ENCODE results near the gene CAPZB.

Gene CAPZB

DNA sequence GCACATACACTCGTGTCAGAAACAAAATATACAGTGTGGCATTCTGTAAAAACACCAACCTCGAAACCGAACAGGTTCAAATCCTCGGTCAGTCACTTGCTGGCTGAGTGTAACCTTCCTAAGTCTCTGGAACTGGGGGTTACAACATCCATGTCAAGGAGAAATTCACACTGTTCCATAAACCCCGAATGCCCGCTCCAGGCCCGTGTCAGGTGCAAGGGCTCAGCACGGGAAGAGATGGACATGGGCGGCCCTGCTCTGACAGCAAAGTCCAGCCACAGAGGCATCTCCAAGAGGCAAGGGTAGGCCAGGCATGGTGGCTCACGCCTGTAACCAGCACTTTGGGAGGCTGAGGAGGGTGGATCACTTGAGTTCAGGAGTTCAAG, 93.8 kb downstream of the CAPZB start:
- H3K4me3 ChIP-seq (ENCODE audit: low read depth, low read length), result no peak overlapping the region
- peaks cover 11% of the 10 kb centered on the region; the same call in 1 of the 2 replicates for H3K4me1 ChIP-seq (ENCODE audit: control insufficient read depth, insufficient read depth, low read length)
- H3K27me3 ChIP-seq (ENCODE audit: control insufficient read depth, insufficient read depth, low read length), result no peaks in the 10 kb centered on the region
- peaks cover 10% of the 10 kb centered on the region for H3K36me3 ChIP-seq (ENCODE audit: control insufficient read depth, insufficient read depth, low read length)
- H3K9ac ChIP-seq (ENCODE audit: low read depth, low read length), result no peak overlapping the region
- peak overlapping the region; percentile 60 for H3K27ac ChIP-seq (ENCODE audit: low read depth, low read length)
- H3K9me3 ChIP-seq (ENCODE audit: control insufficient read depth, insufficient read depth, low read length), result no peaks in the 10 kb centered on the region

GRCh38 chr1:19390901-19391595, 94.3 kb downstream of the CAPZB start:
- Histone ChIP-seq H3K9me3 (ENCODE audit: control insufficient read depth, insufficient read depth, low read length) (no peaks in the 10 kb centered on the region), H3K4me3 (ENCODE audit: low read depth, low read length) (no peak overlapping the region), H3K27ac (ENCODE audit: low read depth, low read length) (no peak overlapping the region), H3K27me3 (ENCODE audit: control insufficient read depth, insufficient read depth, low read length) (no peaks in the 10 kb centered on the region), H3K4me1 (ENCODE audit: control insufficient read depth, insufficient read depth, low read length) (peaks cover 8% of the 10 kb centered on the region; the same call in 1 of the 2 replicates), H3K9ac (ENCODE audit: low read depth, low read length) (no peak overlapping the region), H3K36me3 (ENCODE audit: control insufficient read depth, insufficient read depth, low read length) (peaks cover 10% of the 10 kb centered on the region)

GRCh38 chr1:19390166-19390850, 95.0 kb downstream of the CAPZB start:
- H3K4me1 ChIP-seq (ENCODE audit: control insufficient read depth, insufficient read depth, low read length), result peaks cover under 1% of the 10 kb centered on the region; the same call in 1 of the 2 replicates
- no peak overlapping the region for H3K9ac ChIP-seq (ENCODE audit: low read depth, low read length)
- peaks cover 16% of the 10 kb centered on the region for H3K36me3 ChIP-seq (ENCODE audit: control insufficient read depth, insufficient read depth, low read length)
- no peak overlapping the region for H3K27ac ChIP-seq (ENCODE audit: low read depth, low read length)
- H3K9me3 ChIP-seq (ENCODE audit: control insufficient read depth, insufficient read depth, low read length), result no peaks in the 10 kb centered on the region
- H3K4me3 ChIP-seq (ENCODE audit: low read depth, low read length), result no peak overlapping the region
- H3K27me3 ChIP-seq (ENCODE audit: control insufficient read depth, insufficient read depth, low read length), result no peaks in the 10 kb centered on the region

DNA sequence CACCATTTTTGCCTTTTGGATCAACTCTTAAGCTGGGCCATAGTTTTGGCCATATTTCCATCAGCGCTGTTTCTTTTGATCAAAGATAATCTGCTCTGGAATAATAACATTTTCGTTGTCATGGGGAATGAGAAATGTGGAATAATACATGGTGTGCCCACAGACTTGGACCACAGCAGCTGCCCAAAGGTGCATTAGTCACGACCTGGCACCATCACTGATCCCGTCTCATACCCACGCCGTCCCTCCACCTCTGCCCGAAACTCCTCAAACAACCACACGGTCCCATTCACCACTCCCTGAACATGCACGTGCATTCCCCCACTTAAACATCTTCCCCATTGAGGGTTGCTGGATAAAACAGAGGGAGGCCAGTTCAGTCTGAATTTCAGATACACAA, 96.4 kb downstream of the CAPZB start:
- Histone ChIP-seq H3K36me3 (ENCODE audit: control insufficient read depth, insufficient read depth, low read length) (peaks cover 26% of the 10 kb centered on the region), H3K9ac (ENCODE audit: low read depth, low read length) (no peak overlapping the region), H3K27me3 (ENCODE audit: control insufficient read depth, insufficient read depth, low read length) (no peaks in the 10 kb centered on the region), H3K9me3 (ENCODE audit: control insufficient read depth, insufficient read depth, low read length) (no peaks in the 10 kb centered on the region), H3K4me1 (ENCODE audit: control insufficient read depth, insufficient read depth, low read length) (no peaks in the 10 kb centered on the region), H3K27ac (ENCODE audit: low read depth, low read length) (no peak overlapping the region), H3K4me3 (ENCODE audit: low read depth, low read length) (no peak overlapping the region)

GRCh38 chr1:19387045-19387467, 98.3 kb downstream of the CAPZB start:
- no peak overlapping the region for H3K27ac ChIP-seq (ENCODE audit: low read depth, low read length)
- no peak overlapping the region for H3K4me3 ChIP-seq (ENCODE audit: low read depth, low read length)
- H3K9me3 ChIP-seq (ENCODE audit: control insufficient read depth, insufficient read depth, low read length), result no peaks in the 10 kb centered on the region
- no peaks in the 10 kb centered on the region for H3K4me1 ChIP-seq (ENCODE audit: control insufficient read depth, insufficient read depth, low read length)
- H3K9ac ChIP-seq (ENCODE audit: low read depth, low read length), result no peak overlapping the region
- no peaks in the 10 kb centered on the region for H3K27me3 ChIP-seq (ENCODE audit: control insufficient read depth, insufficient read depth, low read length)
- peaks cover 42% of the 10 kb centered on the region for H3K36me3 ChIP-seq (ENCODE audit: control insufficient read depth, insufficient read depth, low read length)

DNA sequence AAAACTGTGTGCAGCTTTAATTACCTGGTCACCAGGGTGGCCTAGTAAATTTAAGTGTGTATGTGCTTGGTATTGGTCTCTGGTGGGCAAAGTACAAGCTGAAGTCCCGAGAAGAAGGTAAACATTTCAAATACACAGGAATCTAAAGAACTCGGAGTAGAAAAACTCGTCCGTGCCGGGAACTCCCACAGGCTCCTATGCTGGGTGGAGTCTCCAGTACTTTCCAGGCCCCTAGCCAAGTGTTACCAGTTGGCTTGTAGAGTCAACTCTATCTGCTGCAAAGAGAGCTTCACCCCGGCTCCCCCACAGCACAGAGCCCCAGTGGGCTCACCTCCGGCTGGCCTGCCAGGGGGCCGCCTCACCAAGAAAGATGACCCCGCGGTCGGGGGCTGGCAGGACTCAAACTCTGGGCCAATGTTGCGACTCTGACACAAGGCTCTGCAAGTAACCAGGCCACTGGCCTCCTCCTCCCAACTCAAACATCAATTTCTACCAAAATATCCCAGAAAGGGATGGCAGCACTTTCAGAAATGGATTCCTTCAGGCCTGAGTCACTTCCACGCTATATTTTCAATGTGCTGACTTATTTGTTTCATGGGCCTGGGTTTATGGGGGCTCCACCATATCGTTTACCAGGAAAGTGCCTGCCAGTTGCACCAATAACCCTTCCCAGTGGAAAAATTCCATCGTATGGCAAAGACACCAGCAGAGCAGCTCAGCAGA, 99.3 kb downstream of the CAPZB start:
- H3K9ac ChIP-seq (ENCODE audit: low read depth, low read length), result no peak overlapping the region
- no peak overlapping the region for H3K4me3 ChIP-seq (ENCODE audit: low read depth, low read length)
- H3K27ac ChIP-seq (ENCODE audit: low read depth, low read length), result no peak overlapping the region
- H3K27me3 ChIP-seq (ENCODE audit: control insufficient read depth, insufficient read depth, low read length), result no peaks in the 10 kb centered on the region
- H3K9me3 ChIP-seq (ENCODE audit: control insufficient read depth, insufficient read depth, low read length), result no peaks in the 10 kb centered on the region
- H3K4me1 ChIP-seq (ENCODE audit: control insufficient read depth, insufficient read depth, low read length), result no peaks in the 10 kb centered on the region
- H3K36me3 ChIP-seq (ENCODE audit: control insufficient read depth, insufficient read depth, low read length), result peaks cover 50% of the 10 kb centered on the region

DNA sequence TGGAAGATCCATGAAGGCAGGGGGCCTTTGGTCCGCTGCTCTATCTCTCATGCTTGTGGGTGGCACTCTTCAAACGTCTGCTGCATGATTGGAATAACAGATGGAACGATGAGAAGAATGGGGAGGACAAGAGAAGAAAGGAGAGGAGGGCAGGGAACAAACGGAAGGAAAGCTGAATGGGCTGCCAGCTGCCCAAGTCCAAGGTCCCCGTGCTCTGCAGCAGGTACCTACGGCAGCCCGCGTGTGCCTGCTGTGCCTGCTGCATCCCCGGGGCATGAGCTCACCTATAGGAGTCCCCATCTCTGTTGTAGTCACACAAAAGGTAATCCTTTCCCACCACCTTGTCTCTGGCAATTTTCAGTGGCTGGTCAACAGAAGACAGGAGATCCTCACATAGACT, 100.1 kb downstream of the CAPZB start:
- H3K4me3 ChIP-seq (ENCODE audit: low read depth, low read length), result no peak overlapping the region
- no peaks in the 10 kb centered on the region for H3K27me3 ChIP-seq (ENCODE audit: control insufficient read depth, insufficient read depth, low read length)
- no peaks in the 10 kb centered on the region for H3K4me1 ChIP-seq (ENCODE audit: control insufficient read depth, insufficient read depth, low read length)
- H3K9ac ChIP-seq (ENCODE audit: low read depth, low read length), result no peak overlapping the region
- H3K9me3 ChIP-seq (ENCODE audit: control insufficient read depth, insufficient read depth, low read length), result no peaks in the 10 kb centered on the region
- H3K27ac ChIP-seq (ENCODE audit: low read depth, low read length), result no peak overlapping the region
- peaks cover 48% of the 10 kb centered on the region for H3K36me3 ChIP-seq (ENCODE audit: control insufficient read depth, insufficient read depth, low read length)

DNA sequence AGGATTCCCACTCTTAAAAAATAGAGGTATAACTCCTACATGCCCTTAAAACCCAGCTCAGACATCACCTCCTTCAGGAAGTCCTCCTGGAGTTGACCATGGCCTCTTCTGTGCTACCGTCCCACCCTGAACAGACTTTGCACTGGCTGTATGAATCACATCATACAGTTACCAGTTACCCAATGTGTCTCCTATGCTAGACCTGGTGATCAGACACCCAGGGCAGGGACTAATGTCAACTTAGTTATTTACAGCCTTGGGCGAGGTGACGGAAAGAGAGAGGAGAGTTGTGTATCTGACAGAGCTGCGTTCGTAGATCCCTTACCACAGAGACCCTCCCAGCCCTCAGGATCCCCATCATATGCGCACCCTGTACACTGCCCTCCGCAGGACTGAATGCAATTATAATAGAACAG, 100.6 kb downstream of the CAPZB start:
- peaks cover 52% of the 10 kb centered on the region for H3K36me3 ChIP-seq (ENCODE audit: control insufficient read depth, insufficient read depth, low read length)
- H3K27me3 ChIP-seq (ENCODE audit: control insufficient read depth, insufficient read depth, low read length), result no peaks in the 10 kb centered on the region
- no peak overlapping the region for H3K9ac ChIP-seq (ENCODE audit: low read depth, low read length)
- H3K27ac ChIP-seq (ENCODE audit: low read depth, low read length), result no peak overlapping the region
- no peak overlapping the region for H3K4me3 ChIP-seq (ENCODE audit: low read depth, low read length)
- H3K4me1 ChIP-seq (ENCODE audit: control insufficient read depth, insufficient read depth, low read length), result no peaks in the 10 kb centered on the region
- H3K9me3 ChIP-seq (ENCODE audit: control insufficient read depth, insufficient read depth, low read length), result no peaks in the 10 kb centered on the region

- Histone ChIP-seq H3K4me1 (ENCODE audit: control insufficient read depth, insufficient read depth, low read length) (no peaks in the 10 kb centered on the region), H3K9me3 (ENCODE audit: control insufficient read depth, insufficient read depth, low read length) (no peaks in the 10 kb centered on the region)
These were observed 101.2 kb downstream of the CAPZB start for GRCh38 chr1:19384113-19384512.

GRCh38 chr1:19382222-19382621, 103.1 kb downstream of the CAPZB start:
- H3K9me3 ChIP-seq (ENCODE audit: control insufficient read depth, insufficient read depth, low read length), result no peaks in the 10 kb centered on the region
- H3K27ac ChIP-seq (ENCODE audit: low read depth, low read length), result no peak overlapping the region
- no peaks in the 10 kb centered on the region for H3K27me3 ChIP-seq (ENCODE audit: control insufficient read depth, insufficient read depth, low read length)
- H3K36me3 ChIP-seq (ENCODE audit: control insufficient read depth, insufficient read depth, low read length), result peaks cover 75% of the 10 kb centered on the region
- no peak overlapping the region for H3K4me3 ChIP-seq (ENCODE audit: low read depth, low read length)
- no peaks in the 10 kb centered on the region for H3K4me1 ChIP-seq (ENCODE audit: control insufficient read depth, insufficient read depth, low read length)
- no peak overlapping the region for H3K9ac ChIP-seq (ENCODE audit: low read depth, low read length)

More at GRCh38 chr1:19384113-19384512, 101.2 kb downstream of the CAPZB start:
- Histone ChIP-seq H3K27me3 (ENCODE audit: control insufficient read depth, insufficient read depth, low read length) (no peaks in the 10 kb centered on the region), H3K36me3 (ENCODE audit: control insufficient read depth, insufficient read depth, low read length) (peaks cover 59% of the 10 kb centered on the region), H3K9ac (ENCODE audit: low read depth, low read length) (no peak overlapping the region), H3K27ac (ENCODE audit: low read depth, low read length) (no peak overlapping the region), H3K4me3 (ENCODE audit: low read depth, low read length) (no peak overlapping the region)

DNA sequence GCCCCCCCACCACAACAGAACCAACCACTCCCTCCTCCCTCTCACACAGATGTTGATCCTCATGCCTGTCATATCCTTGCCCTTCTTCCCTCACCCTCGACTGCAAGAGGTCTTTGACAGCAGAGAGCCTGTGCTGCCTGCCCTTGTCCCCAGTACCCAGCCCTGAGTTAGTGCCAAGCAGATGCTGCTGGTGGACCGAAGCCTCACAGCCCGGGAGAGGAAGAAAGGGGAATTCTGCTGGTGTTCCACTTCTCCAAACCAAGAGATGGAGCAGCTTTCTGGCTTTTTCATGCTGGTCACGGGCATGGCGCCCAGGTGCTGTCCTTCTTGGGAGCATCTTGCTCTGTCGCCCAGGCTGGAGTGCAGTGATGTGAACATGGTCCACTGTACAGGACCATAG, 104.1 kb downstream of the CAPZB start:
- Histone ChIP-seq H3K4me1 (ENCODE audit: control insufficient read depth, insufficient read depth, low read length) (no peaks in the 10 kb centered on the region), H3K36me3 (ENCODE audit: control insufficient read depth, insufficient read depth, low read length) (peaks cover 85% of the 10 kb centered on the region)

More for the DNA sequence above, 104.1 kb downstream of the CAPZB start:
- H3K9me3 ChIP-seq (ENCODE audit: control insufficient read depth, insufficient read depth, low read length), result no peaks in the 10 kb centered on the region
- no peak overlapping the region for H3K4me3 ChIP-seq (ENCODE audit: low read depth, low read length)
- H3K9ac ChIP-seq (ENCODE audit: low read depth, low read length), result no peak overlapping the region
- no peaks in the 10 kb centered on the region for H3K27me3 ChIP-seq (ENCODE audit: control insufficient read depth, insufficient read depth, low read length)
- H3K27ac ChIP-seq (ENCODE audit: low read depth, low read length), result no peak overlapping the region

Measured in HUES48 (cell line).